ENCODE results near the gene GRID2. TPM values are rescaled to one million over a fixed set of nuclear protein-coding genes. Genes with fewer than 3 reads are reported as not detected.

The GRID2 gene
- polyA plus RNA-seq, 1 of the 3 experiments (the other 2 are of a cell fraction) = not detected

- CTCF ChIA-PET = no interaction called here
- Histone ChIP-seq H2AFZ (ENCODE audit: low read depth) (no peak overlapping the region), H3K4me3 (ENCODE audit: low read depth in 2 of 2, low read length in 1 of 2) (no peak overlapping the region), H3F3A (replicated peaks; ENCODE audit: insufficient read depth) (peaks cover 12% of the 10 kb centered on the region), H3K4me2 (peak overlapping the region; percentile 37; the same call in 1 of the 2 replicates), H3K27ac (ENCODE audit: low read depth in 2 of 2, low read length in 1 of 2) (peak overlapping the region in 1 of 2 experiments; percentile 50; a peak in 2 of 4 replicates), H3K4me1 (ENCODE audit: control insufficient read depth in 1 of 2, insufficient read depth in 2 of 2, low read depth in 1 of 2, low read length in 1 of 2) (0 out of 4 replicates have a peak, but pooled peaks cover 0 to 7% of the 10 kb centered on the region in 2 experiments), H3K36me3 (replicated peaks in 1 of 2; ENCODE audit: control insufficient read depth in 1 of 2, insufficient read depth in 2 of 2, low read length in 1 of 2) (no peaks in the 10 kb centered on the region), H3K9me2 (no peaks in the 10 kb centered on the region), H3K9me3 (no peaks in the 10 kb centered on the region), H3K79me2 (ENCODE audit: insufficient read depth) (no peaks in the 10 kb centered on the region), H4K20me1 (ENCODE audit: insufficient read depth) (no peaks in the 10 kb centered on the region), H3K27me3 (ENCODE audit: insufficient read depth) (no peaks in the 10 kb centered on the region), H3K9ac (no peak overlapping the region)
- POLR2A ChIA-PET = no interaction called here
- no peak for DNase-seq
- WGBS (ENCODE audit: low lambda C conversion rate) = 82% methylated on average over 2 of the region's 2 CpGs
- TF ChIP-seq TEAD4 (IDR thresholded peaks at IDR 0.05; ENCODE audit: borderline replicate concordance, insufficient read depth) (0 out of 2 replicates have a peak, but pooled peaks have one; percentile 19), GATA2 (CRISPR knock-in tag; IDR thresholded peaks at IDR 0.05) (no peak), CHD2 (IDR thresholded peaks at IDR 0.05; ENCODE audit: low read length, partially characterized antibody) (no peak), JUND (IDR thresholded peaks at IDR 0.05) (peak; percentile 58), FOSL2 (IDR thresholded peaks at IDR 0.05; ENCODE audit: borderline replicate concordance, low read depth) (peak; percentile 26; the same call in 1 of the 2 replicates), TCF12 (IDR thresholded peaks at IDR 0.05) (peak; percentile 80), EZH2phosphoT487 (IDR thresholded peaks at IDR 0.05; ENCODE audit: borderline replicate concordance, low read depth) (no peak), PBX3 (IDR thresholded peaks at IDR 0.05) (peak; percentile 65), EP300 (IDR thresholded peaks at IDR 0.05; ENCODE audit: borderline replicate concordance in 1 of 2, low read depth in 1 of 2, low read length in 1 of 2) (0 out of 4 replicates have a peak, but pooled peaks of 1 of the 2 experiments have one; percentile 16)
These were observed 1080.5 kb downstream of the GRID2 start for GRCh38 chr4:93384241-93384640.

GRCh38 chr4:93384887-93385286 lies 1081.1 kb downstream of the GRID2 start:
- H3K79me2 ChIP-seq (ENCODE audit: insufficient read depth) = no peaks in the 10 kb centered on the region
- H3F3A ChIP-seq (replicated peaks; ENCODE audit: insufficient read depth) = peaks cover 12% of the 10 kb centered on the region
- no peak for DNase-seq
- no peaks in the 10 kb centered on the region for H3K9me2 ChIP-seq
- H3K27me3 ChIP-seq (ENCODE audit: insufficient read depth) = no peaks in the 10 kb centered on the region
- TF ChIP-seq FOSL2 (IDR thresholded peaks at IDR 0.05; ENCODE audit: borderline replicate concordance, low read depth) = peak; percentile 49; the same call in 1 of the 2 replicates
- TF ChIP-seq MXI1 (IDR thresholded peaks at IDR 0.05; ENCODE audit: low read depth, low read length) = no peak
- no peak for TF ChIP-seq USF2 (IDR thresholded peaks at IDR 0.05; ENCODE audit: borderline replicate concordance, low read depth, low read length)
- TF ChIP-seq ELF1 (IDR thresholded peaks at IDR 0.05) = no peak
- no peak for TF ChIP-seq GATA2 (CRISPR knock-in tag; IDR thresholded peaks at IDR 0.05)
- TF ChIP-seq FOXJ3 (CRISPR knock-in tag; IDR thresholded peaks at IDR 0.05) = no peak
- TF ChIP-seq JUND (IDR thresholded peaks at IDR 0.05) = peak; percentile 41
- TF ChIP-seq EP300 (IDR thresholded peaks at IDR 0.05; ENCODE audit: borderline replicate concordance in 1 of 2, low read depth in 1 of 2, low read length in 1 of 2) = 0 out of 4 replicates have a peak, but pooled peaks of 1 of the 2 experiments have one; percentile 7
- peak; percentile 29 for TF ChIP-seq PBX3 (IDR thresholded peaks at IDR 0.05)
- no peaks in the 10 kb centered on the region for H4K20me1 ChIP-seq (ENCODE audit: insufficient read depth)
- no peak overlapping the region for H3K9ac ChIP-seq
- H3K4me3 ChIP-seq (ENCODE audit: low read depth in 2 of 2, low read length in 1 of 2) = no peak overlapping the region
- peak overlapping the region; percentile 37; the same call in 1 of the 2 replicates for H3K4me2 ChIP-seq
- peak overlapping the region in 1 of 2 experiments; percentile 50; a peak in 2 of 4 replicates for H3K27ac ChIP-seq (ENCODE audit: low read depth in 2 of 2, low read length in 1 of 2)
- no peak overlapping the region for H2AFZ ChIP-seq (ENCODE audit: low read depth)
- POLR2A ChIA-PET = no interaction called here
- 0 out of 4 replicates have a peak, but pooled peaks cover 0 to 7% of the 10 kb centered on the region in 2 experiments for H3K4me1 ChIP-seq (ENCODE audit: control insufficient read depth in 1 of 2, insufficient read depth in 2 of 2, low read depth in 1 of 2, low read length in 1 of 2)
- no peaks in the 10 kb centered on the region for H3K9me3 ChIP-seq
- no peaks in the 10 kb centered on the region for H3K36me3 ChIP-seq (replicated peaks in 1 of 2; ENCODE audit: control insufficient read depth in 1 of 2, insufficient read depth in 2 of 2, low read length in 1 of 2)
- CTCF ChIA-PET = no interaction called here
- WGBS (ENCODE audit: low lambda C conversion rate) = 13% methylated on average over 2 of the region's 2 CpGs

Measured in SK-N-SH (cell line).